K562 (cell line): ENCODE data around the gene PIN1.

ENCODE experiments used
- E2F8 ChIP-seq: fragments of 450-650 bp; IDR thresholded peaks from 2 replicates; pipeline ENCODE4 v1.7.1; 2018; ENCODE audit warnings: mild to moderate bottlenecking, low read depth; ENCODE audit not compliant: partially characterized antibody
- XRCC4 ChIP-seq: IDR thresholded peaks from one replicate; pipeline ENCODE4 v1.6.1; 2011; ENCODE audit not compliant: insufficient read depth, insufficient read length; ENCODE audit errors: extremely low read depth
- ZBTB33 ChIP-seq: sonication (generic); formaldehyde crosslinking; IDR thresholded peaks from 2 replicates; pipeline ENCODE4 v1.8.1; 2023; ENCODE audit warnings: mild to moderate bottlenecking, missing genetic modification reagents
- ZNF41 ChIP-seq: fragments of 250-450 bp; sonication (Bioruptor Pico); conservative IDR thresholded peaks from 2 replicates; pipeline ENCODE4 v1.4.0; 2020; ENCODE audit warnings: mild to moderate bottlenecking
- TF ChIP-seq, protein P1 (sequence below): fragments of 250-450 bp; sonication (Bioruptor Pico); IDR thresholded peaks from 2 replicates; pipeline ENCODE4 v1.8.0; 2021; ENCODE audit warnings: borderline replicate concordance, mild to moderate bottlenecking, moderate library complexity; ENCODE audit not compliant: poor library complexity, severe bottlenecking
- TF ChIP-seq, protein P2 (sequence below), 2 experiments: fragments of 450-650 bp in 1 of 2; IDR thresholded peaks; 2 replicates each; pipeline ENCODE4 v1.6.1; 2011 to 2017; ENCODE audit warnings: low read depth in 2 of 2, antibody characterized with exemption in 1 of 2, borderline replicate concordance in 1 of 2, low read length in 1 of 2, mild to moderate bottlenecking in 1 of 2, mixed read lengths in 1 of 2; ENCODE audit not compliant: control insufficient read depth in 1 of 2

GRCh38 chr19:9883231-9883758 lies 48.2 kb downstream of the PIN1 start:
- TF ChIP-seq, protein P1, sequence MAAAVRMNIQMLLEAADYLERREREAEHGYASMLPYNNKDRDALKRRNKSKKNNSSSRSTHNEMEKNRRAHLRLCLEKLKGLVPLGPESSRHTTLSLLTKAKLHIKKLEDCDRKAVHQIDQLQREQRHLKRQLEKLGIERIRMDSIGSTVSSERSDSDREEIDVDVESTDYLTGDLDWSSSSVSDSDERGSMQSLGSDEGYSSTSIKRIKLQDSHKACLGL: no peak
- TF ChIP-seq ZNF41 (CRISPR knock-in tag) (no peak), ZBTB33 (CRISPR knock-in tag) (no peak), XRCC4 (no peak), E2F8 (no peak)
- TF ChIP-seq, protein P2, sequence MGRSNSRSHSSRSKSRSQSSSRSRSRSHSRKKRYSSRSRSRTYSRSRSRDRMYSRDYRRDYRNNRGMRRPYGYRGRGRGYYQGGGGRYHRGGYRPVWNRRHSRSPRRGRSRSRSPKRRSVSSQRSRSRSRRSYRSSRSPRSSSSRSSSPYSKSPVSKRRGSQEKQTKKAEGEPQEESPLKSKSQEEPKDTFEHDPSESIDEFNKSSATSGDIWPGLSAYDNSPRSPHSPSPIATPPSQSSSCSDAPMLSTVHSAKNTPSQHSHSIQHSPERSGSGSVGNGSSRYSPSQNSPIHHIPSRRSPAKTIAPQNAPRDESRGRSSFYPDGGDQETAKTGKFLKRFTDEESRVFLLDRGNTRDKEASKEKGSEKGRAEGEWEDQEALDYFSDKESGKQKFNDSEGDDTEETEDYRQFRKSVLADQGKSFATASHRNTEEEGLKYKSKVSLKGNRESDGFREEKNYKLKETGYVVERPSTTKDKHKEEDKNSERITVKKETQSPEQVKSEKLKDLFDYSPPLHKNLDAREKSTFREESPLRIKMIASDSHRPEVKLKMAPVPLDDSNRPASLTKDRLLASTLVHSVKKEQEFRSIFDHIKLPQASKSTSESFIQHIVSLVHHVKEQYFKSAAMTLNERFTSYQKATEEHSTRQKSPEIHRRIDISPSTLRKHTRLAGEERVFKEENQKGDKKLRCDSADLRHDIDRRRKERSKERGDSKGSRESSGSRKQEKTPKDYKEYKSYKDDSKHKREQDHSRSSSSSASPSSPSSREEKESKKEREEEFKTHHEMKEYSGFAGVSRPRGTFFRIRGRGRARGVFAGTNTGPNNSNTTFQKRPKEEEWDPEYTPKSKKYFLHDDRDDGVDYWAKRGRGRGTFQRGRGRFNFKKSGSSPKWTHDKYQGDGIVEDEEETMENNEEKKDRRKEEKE (IDR thresholded peaks at IDR 0.05; ENCODE audit: borderline replicate concordance in 1 of 2, control insufficient read depth in 1 of 2, low read depth in 2 of 2, low read length in 1 of 2): no peak
